NCI-H2227 treated with DMSO at 0.1 percent for 48 hours (cell line): ENCODE measurements around the gene LIN52.

Experiments used
- DNase-seq: peaks from one replicate; lab custom pipeline; 2025; lab: John Stamatoyannopoulos, UW

Gene LIN52

GRCh38 chr14:74194506-74195274 is 109.9 kb downstream of the LIN52 start:
- DNase-seq: no peak

- no peak for DNase-seq
These were observed 110.9 kb downstream of the LIN52 start for GRCh38 chr14:74195623-74196022.

- DNase-seq: no peak
These were observed 113.9 kb downstream of the LIN52 start for GRCh38 chr14:74198441-74199234.

GRCh38 chr14:74202113-74202512 is 117.4 kb downstream of the LIN52 start:
- DNase-seq: no peak

- no peak for DNase-seq
These were observed 118.9 kb downstream of the LIN52 start for GRCh38 chr14:74203639-74204038.

GRCh38 chr14:74204491-74204890 is 119.7 kb downstream of the LIN52 start:
- DNase-seq: no peak

GRCh38 chr14:74205882-74206281 is 121.1 kb downstream of the LIN52 start:
- no peak for DNase-seq

- no peak for DNase-seq
These were observed 123.2 kb downstream of the LIN52 start for GRCh38 chr14:74207943-74208342.

GRCh38 chr14:74208642-74209041 is 123.9 kb downstream of the LIN52 start:
- DNase-seq: no peak

- DNase-seq: no peak
These were observed 127.3 kb downstream of the LIN52 start for GRCh38 chr14:74211945-74212580.

GRCh38 chr14:74213907-74214803 is 129.4 kb downstream of the LIN52 start:
- DNase-seq: no peak

GRCh38 chr14:74216671-74217070 is 131.9 kb downstream of the LIN52 start:
- DNase-seq: no peak

GRCh38 chr14:74217672-74218448 is 133.1 kb downstream of the LIN52 start:
- DNase-seq: peak; percentile 6

- no peak for DNase-seq
These were observed 133.7 kb downstream of the LIN52 start for GRCh38 chr14:74218462-74218861.

- no peak for DNase-seq
These were observed 134.8 kb downstream of the LIN52 start for GRCh38 chr14:74219277-74220205.

GRCh38 chr14:74220991-74221390 is 136.2 kb downstream of the LIN52 start:
- no peak for DNase-seq

- DNase-seq: no peak
These were observed 137.0 kb downstream of the LIN52 start for GRCh38 chr14:74221741-74222140.

- no peak for DNase-seq
These were observed 138.3 kb downstream of the LIN52 start for GRCh38 chr14:74223016-74223415.

- DNase-seq: no peak
These were observed 147.0 kb downstream of the LIN52 start for GRCh38 chr14:74231784-74232183.

GRCh38 chr14:74235017-74235416 is 150.3 kb downstream of the LIN52 start:
- no peak for DNase-seq
